K562 (cell line): Measurements from ENCODE around the gene GAS2L2. TPM values are rescaled to one million over a fixed set of nuclear protein-coding genes. Genes with fewer than 3 reads are reported as not detected.
A peak's percentile ranks its signal among the peaks of the same experiment; 100 is the strongest.

ENCODE experiments used
- ATAC-seq: fragments of 200-7000 bp; cut with Tn5 transposase; 3 replicates; pipeline ENCODE4 v1.9.1; 2020; ENCODE audit warnings: moderate library complexity
- BruUV-seq: library from RNA; stranded (reverse); fragments of 400-500 nt; replicated peaks from 2 replicates; lab custom pipeline; 2021; lab: Mats Ljungman, UMichigan
- CTCF ChIA-PET: fragments of 300-600 bp; formaldehyde crosslinking; extraction: SDS; loops from one replicate; lab custom pipeline; 2021; ENCODE audit warnings: low intra/inter-chr PET ratio; lab: Yijun Ruan, JAX
- POLR2A ChIA-PET: fragments of 300-600, 350-650 bp; sonication (Branson Sonifier 250); formaldehyde crosslinking; extraction: SDS; loops from one replicate; lab custom pipeline; 2021; ENCODE audit warnings: antibody characterized with exemption, inconsistent platforms; lab: Yijun Ruan, JAX
- DNase-seq, 4 experiments: peaks; one replicate each; pipeline versions ENCODE4 v3.0.0 to v3.0.0-alpha.2; 2011 to 2018; ENCODE audit warnings: low spot score in 3 of 4, mixed read lengths in 3 of 4; ENCODE audit errors: extremely low read depth in 1 of 4
- FAIRE-seq: peaks from 2 replicates; lab custom pipeline; 2011; peaks lifted over from hg19 to GRCh38; lab: Jason Lieb, UNC
- H2AFZ ChIP-seq: 2 replicates; pipeline ENCODE4 v1.6.0; 2011; ENCODE audit warnings: low read depth, low read length, control low read depth, inconsistent platforms
- H3K27ac ChIP-seq: fragments of 200-600 bp; 3 replicates; pipeline ENCODE4 v1.8.0; 2011; ENCODE audit warnings: low read depth, mild to moderate bottlenecking, control low read depth, inconsistent platforms, low read length, moderate library complexity, mixed read lengths; ENCODE audit errors: extremely low read depth
- H3K27me3 ChIP-seq, 2 experiments: fragments of 300-600 bp in 1 of 2; 2 replicates in 1 of 2; 3 replicates in 1 of 2; pipeline versions ENCODE4 v1.6.0 to v1.8.0; 2011; ENCODE audit warnings: inconsistent platforms in 2 of 2, low read length in 2 of 2, mild to moderate bottlenecking in 1 of 2, mixed read lengths in 1 of 2, moderate library complexity in 1 of 2; ENCODE audit not compliant: control insufficient read depth in 2 of 2, insufficient read depth in 2 of 2
- H3K36me3 ChIP-seq: fragments of 300-600 bp; 3 replicates; pipeline ENCODE4 v1.8.0; 2011; ENCODE audit warnings: mild to moderate bottlenecking, low read length, inconsistent platforms; ENCODE audit not compliant: control insufficient read depth, insufficient read depth
- H3K4me1 ChIP-seq, 2 experiments: fragments of 200-600 bp in 1 of 2; replicated peaks in 1 of 2; 2 replicates in 1 of 2; 3 replicates in 1 of 2; pipeline versions ENCODE4 v1.5.1 to v1.8.0; 2011; ENCODE audit warnings: inconsistent platforms in 2 of 2, low read length in 2 of 2, mild to moderate bottlenecking in 1 of 2, mixed read lengths in 1 of 2, moderate library complexity in 1 of 2; ENCODE audit not compliant: control insufficient read depth in 2 of 2, insufficient read depth in 2 of 2
- H3K4me2 ChIP-seq: 2 replicates; pipeline ENCODE4 v1.6.1; 2011; ENCODE audit warnings: low read length, control low read depth, inconsistent platforms, mixed read lengths; ENCODE audit not compliant: insufficient read depth
- H3K4me3 ChIP-seq: fragments of 200-600 bp; sonication (generic), shearing (Covaris generic); 2 replicates; pipeline ENCODE4 v1.5.1; 2016; ENCODE audit warnings: control low read depth, inconsistent platforms
- H3K79me2 ChIP-seq: fragments of 200-600 bp; 3 replicates; pipeline ENCODE4 v1.8.0; 2011; ENCODE audit warnings: low read length, inconsistent platforms; ENCODE audit not compliant: control insufficient read depth, insufficient read depth
- H3K9ac ChIP-seq, 2 experiments: 2 replicates each; pipeline versions ENCODE4 v1.6.0 to v1.6.1; 2011; ENCODE audit warnings: low read depth in 2 of 2, low read length in 2 of 2, control low read depth in 1 of 2, inconsistent platforms in 1 of 2, mild to moderate bottlenecking in 1 of 2, mixed read lengths in 1 of 2; ENCODE audit not compliant: insufficient read depth in 1 of 2
- H3K9me1 ChIP-seq: one replicate; pipeline ENCODE4 v1.6.0; 2011; ENCODE audit warnings: inconsistent platforms, mild to moderate bottlenecking, low read length, moderate library complexity; ENCODE audit not compliant: control insufficient read depth, insufficient read depth
- H3K9me3 ChIP-seq: replicated peaks from 2 replicates; pipeline ENCODE4 v1.5.1; 2011; ENCODE audit warnings: low read depth, low read length, inconsistent platforms; ENCODE audit not compliant: control insufficient read depth, insufficient read depth
- H4K20me1 ChIP-seq: replicated peaks from 2 replicates; pipeline ENCODE4 v1.6.1; 2011; ENCODE audit warnings: low read length, inconsistent platforms, mixed read lengths; ENCODE audit not compliant: control insufficient read depth, insufficient read depth
- ARID4B ChIP-seq: sonication (generic); formaldehyde crosslinking; IDR thresholded peaks from 2 replicates; pipeline ENCODE4 v1.8.0; 2022; ENCODE audit warnings: mild to moderate bottlenecking, missing genetic modification reagents
- CEBPG ChIP-seq, 3 experiments: fragments of 200-800 bp in 1 of 3; sonication (Bioruptor generic) in 1 of 3; sonication (generic) in 1 of 3; formaldehyde crosslinking in 1 of 3; IDR thresholded peaks in 2 of 3; conservative IDR thresholded peaks in 1 of 3; 2 replicates each; pipeline versions ENCODE4 v1.6.1 to v1.8.0; 2016 to 2022; ENCODE audit warnings: missing compliant biosample characterization in 2 of 3, missing genetic modification characterization in 2 of 3, mild to moderate bottlenecking in 1 of 3, missing genetic modification reagents in 1 of 3
- ILF3 ChIP-seq: fragments of 450-650 bp; IDR thresholded peaks from 2 replicates; pipeline ENCODE4 v1.6.1; 2018; ENCODE audit warnings: antibody characterized with exemption, mild to moderate bottlenecking, moderate library complexity, borderline replicate concordance
- LCOR ChIP-seq: sonication (generic); formaldehyde crosslinking; IDR thresholded peaks from 2 replicates; pipeline ENCODE4 v1.8.0; 2022; ENCODE audit warnings: mild to moderate bottlenecking, missing genetic modification reagents
- MBD2 ChIP-seq: sonication (generic); IDR thresholded peaks from 2 replicates; pipeline ENCODE4 v1.6.1; 2016; ENCODE audit warnings: low read depth, borderline replicate concordance
- RBM39 ChIP-seq: fragments of 200-400 bp; formaldehyde crosslinking; optimal IDR thresholded peaks from 2 replicates; pipeline ENCODE3; 2018; ENCODE audit warnings: low read depth, low read length
- RCOR1 ChIP-seq, 2 experiments: IDR thresholded peaks; 2 replicates each; pipeline ENCODE4 v1.6.1; 2012; ENCODE audit warnings: low read depth in 2 of 2, low read length in 2 of 2, borderline replicate concordance in 1 of 2, improper control_type of control experiment in 1 of 2
- SMARCB1 ChIP-seq: IDR thresholded peaks from 2 replicates; pipeline ENCODE4 v1.6.1; 2011; ENCODE audit warnings: improper control_type of control experiment, low read depth; ENCODE audit not compliant: insufficient read length
- YBX1 ChIP-seq: fragments of 450-650 bp; IDR thresholded peaks from 2 replicates; pipeline ENCODE4 v1.7.1; 2016; ENCODE audit warnings: mild to moderate bottlenecking
- ZKSCAN3 ChIP-seq: fragments of 250-450 bp; sonication (Bioruptor Pico); IDR thresholded peaks from 2 replicates; pipeline ENCODE4 v1.4.0; 2020
- ZNF12 ChIP-seq: sonication (generic); formaldehyde crosslinking; IDR thresholded peaks from 2 replicates; pipeline ENCODE4 v1.4.0; 2020; ENCODE audit warnings: mild to moderate bottlenecking, missing genetic modification reagents
- ZNF124 ChIP-seq: sonication (generic); formaldehyde crosslinking; IDR thresholded peaks from 2 replicates; pipeline ENCODE4 v1.8.1; 2022; ENCODE audit warnings: missing genetic modification reagents
- ZNF165 ChIP-seq: fragments of 250-450 bp; sonication (Bioruptor Pico); IDR thresholded peaks from 2 replicates; pipeline ENCODE4 v1.4.0; 2020; ENCODE audit warnings: borderline replicate concordance
- WGBS: fragments of 100-300 bp; shearing (Covaris generic); methylation state at CpG from one replicate; pipeline ENCODE4 v1.1.6; 2016; ENCODE audit warnings: low coverage, mixed read lengths; ENCODE audit not compliant: insufficient coverage; ENCODE audit errors: missing lambda C conversion rate; 5-methylcytosine and 5-hydroxymethylcytosine counted together
- in situ Hi-C: fragments of 300-500 bp; cut with MboI; formaldehyde crosslinking; loops from 4 replicates; pipeline ENCODE4 v1.15.0; 2018; ENCODE audit warnings: inconsistent platforms, mixed read lengths
- intact Hi-C: fragments of 100-400 bp; cut with micrococcal nuclease; formaldehyde crosslinking; loops from 2 replicates; pipeline ENCODE4 v1.14.2; 2022
- polyA plus RNA-seq, 8 experiments: library from polyadenylated mRNA; depleted of rRNA in 4 of 8; stranded (reverse) in 5 of 8; unstranded in 3 of 8; fragments of >200 nt; fragmentation: Nextera tagmentation in 2 of 8; fragmentation: Illumina TruSeq in 1 of 8; extraction: Ambion mirVana in 2 of 8; extraction: Trizol in 1 of 8; gene quantifications; 2 replicates each; pipeline versions ENCODE4 v1.2.1 to v1.2.3, GENCODE V29; 2011 to 2014; ENCODE audit warnings: inconsistent platforms in 1 of 8, missing spikeins in 1 of 8
- total RNA-seq, 7 experiments: library from RNA; depleted of rRNA in 6 of 7; stranded (reverse); fragments of >200 nt in 6 of 7; fragmentation: Illumina TruSeq in 2 of 7; extraction: Trizol in 2 of 7; gene quantifications; 2 replicates each; pipeline versions ENCODE4 v1.2.1 to v1.2.3, GENCODE V29; 2011 to 2021; ENCODE audit warnings: low replicate concordance in 1 of 7

Gene GAS2L2
- total and polyA plus RNA-seq, 9 of the 15 experiments (the other 6 are each of a cell fraction or from before 2014, with no cell fraction given): not detected

- no peak for TF ChIP-seq MBD2
- no peak for TF ChIP-seq LCOR (CRISPR knock-in tag)
- TF ChIP-seq ZNF124 (CRISPR knock-in tag): no peak
- no peak for TF ChIP-seq ILF3
- TF ChIP-seq ZKSCAN3 (CRISPR knock-in tag): no peak
- TF ChIP-seq YBX1: no peak
- no peak for TF ChIP-seq RBM39
- TF ChIP-seq RCOR1 (IDR thresholded peaks at IDR 0.05; ENCODE audit: borderline replicate concordance in 1 of 2, low read depth in 2 of 2, low read length in 2 of 2): no peak
- no peak for TF ChIP-seq SMARCB1
- TF ChIP-seq ZNF12 (CRISPR knock-in tag): no peak
- TF ChIP-seq ZNF165 (CRISPR knock-in tag): no peak
- TF ChIP-seq, all 486 proteins: peak for 0
Observed at GRCh38 chr17:35710950-35711349, 42.1 kb downstream of the GAS2L2 start (continued).

GRCh38 chr17:35709874-35710273 is 43.2 kb downstream of the GAS2L2 start:
- no peak overlapping the region for H3K4me2 ChIP-seq

More at GRCh38 chr17:35709874-35710273, 43.2 kb downstream of the GAS2L2 start:
- Histone ChIP-seq H4K20me1 (no peaks in the 10 kb centered on the region), H3K9ac (no peak overlapping the region), H3K9me1 (no peaks in the 10 kb centered on the region), H3K79me2 (no peaks in the 10 kb centered on the region), H3K27ac (no peak overlapping the region), H2AFZ (no peak overlapping the region), H3K4me3 (no peak overlapping the region), H3K9me3 (no peaks in the 10 kb centered on the region), H3K36me3 (peaks cover 71% of the 10 kb centered on the region), H3K4me1 (no peaks in the 10 kb centered on the region), H3K27me3 (no peaks in the 10 kb centered on the region)
- intact Hi-C loops (no loop called here), in situ Hi-C loops (no loop called here)
- ChIA-PET POLR2A (interaction anchor here (0.8 to 1.0 kb wide), 2 partner anchors 9 to 54 kb away, joined by 3 read pairs; no protein-coding TSS in a partner anchor), CTCF (no interaction called here)
- WGBS: 96% methylated on average over 3 of the region's 3 CpGs
- TF ChIP-seq ARID4B (CRISPR knock-in tag): no peak
- no peak for TF ChIP-seq CEBPG (CRISPR knock-in tag; IDR thresholded peaks at IDR 0.05)
- 0 out of 4 replicates have a peak, but pooled peaks of 1 of the 2 experiments have one; percentile 37 for TF ChIP-seq CEBPG (tag; conservative IDR thresholded peaks at IDR 0.05 in 1 of 2, IDR thresholded peaks at IDR 0.05 in 1 of 2)
- no TSS peak for BruUV-seq
- no peak for FAIRE-seq
- ATAC-seq: no peak
- no peak for DNase-seq
